OCI-LY1 (cell line): ENCODE data around the gene SMYD3.

Source experiments
- H2AFZ ChIP-seq: fragments of 200-600 bp; sonication (generic), shearing (Covaris generic); 2 replicates; pipeline ENCODE4 v1.6.0; 2014; ENCODE audit warnings: antibody characterized with exemption, mild to moderate bottlenecking, low read length
- H3F3A ChIP-seq: fragments of 200-600 bp; sonication (generic), shearing (Covaris generic); 2 replicates; pipeline ENCODE4 v1.6.0; 2014; ENCODE audit warnings: mild to moderate bottlenecking, antibody characterized with exemption, low read length, moderate library complexity; ENCODE audit not compliant: insufficient read depth
- H3K27ac ChIP-seq: fragments of 200-600 bp; sonication (generic); 2 replicates; pipeline ENCODE4 v1.5.1; 2014; ENCODE audit warnings: low read length, mixed run types, mild to moderate bottlenecking, low read depth; ENCODE audit not compliant: poor library complexity, severe bottlenecking
- H3K27me3 ChIP-seq: fragments of 200-600 bp; sonication (generic); 2 replicates; pipeline ENCODE4 v1.6.0; 2014; ENCODE audit warnings: antibody characterized with exemption, mild to moderate bottlenecking, low read length, moderate library complexity; ENCODE audit not compliant: insufficient read depth
- H3K36me3 ChIP-seq: fragments of 200-600 bp; sonication (generic); 2 replicates; pipeline ENCODE4 v1.6.1; 2014; ENCODE audit warnings: mild to moderate bottlenecking, antibody characterized with exemption, low read length, moderate library complexity, mixed read lengths; ENCODE audit not compliant: insufficient read depth
- H3K4me1 ChIP-seq: fragments of 200-600 bp; sonication (generic); 2 replicates; pipeline ENCODE4 v1.5.1; 2014; ENCODE audit warnings: mild to moderate bottlenecking, low read length, moderate library complexity; ENCODE audit not compliant: insufficient read depth, severe bottlenecking
- H3K4me2 ChIP-seq: fragments of 200-600 bp; sonication (generic), shearing (Covaris generic); 2 replicates; pipeline ENCODE4 v1.6.1; 2014; ENCODE audit warnings: low read length
- H3K4me3 ChIP-seq: fragments of 200-600 bp; sonication (generic); 2 replicates; pipeline ENCODE4 v1.5.1; 2014; ENCODE audit warnings: low read length, low read depth, mild to moderate bottlenecking, mixed read lengths; ENCODE audit not compliant: poor library complexity, severe bottlenecking
- H3K79me2 ChIP-seq: fragments of 200-600 bp; shearing (Covaris generic); 2 replicates; pipeline ENCODE4 v1.6.1; 2016; ENCODE audit warnings: mixed run types, low read length, mixed read lengths; ENCODE audit not compliant: insufficient read depth
- H3K9ac ChIP-seq: fragments of 200-600 bp; sonication (generic), shearing (Covaris generic); 2 replicates; pipeline ENCODE4 v1.6.1; 2014; ENCODE audit warnings: mild to moderate bottlenecking, low read length, mixed read lengths
- H3K9me2 ChIP-seq: fragments of 200-600 bp; sonication (generic), shearing (Covaris generic); 2 replicates; pipeline ENCODE4 v1.6.1; 2014; ENCODE audit warnings: low read depth, mild to moderate bottlenecking, low read length, mixed read lengths
- H3K9me3 ChIP-seq: fragments of 200-600 bp; shearing (Covaris generic); 2 replicates; pipeline ENCODE4 v1.6.1; 2014; ENCODE audit warnings: low read length, mixed read lengths
- H4K20me1 ChIP-seq: fragments of 200-600 bp; sonication (generic), shearing (Covaris generic); 2 replicates; pipeline ENCODE4 v1.6.0; 2016; ENCODE audit warnings: mild to moderate bottlenecking, low read length; ENCODE audit not compliant: insufficient read depth
- EZH2 ChIP-seq: fragments of 200-600 bp; sonication (generic), shearing (Covaris generic); IDR thresholded peaks from 2 replicates; pipeline ENCODE4 v1.8.0; 2017; ENCODE audit warnings: borderline replicate concordance, mixed run types, mild to moderate bottlenecking, antibody characterized with exemption, low read length, moderate library complexity, mixed read lengths
- TF ChIP-seq, protein P1 (sequence below): fragments of 200-600 bp; sonication (generic), shearing (Covaris generic); IDR thresholded peaks from 2 replicates; pipeline ENCODE4 v1.5.1; 2017; ENCODE audit warnings: mild to moderate bottlenecking, antibody characterized with exemption, low read length, moderate library complexity, mixed read lengths

SMYD3 gene

GRCh38 chr1:245870698-245871097 is 636.4 kb downstream of the SMYD3 start:
- Histone ChIP-seq H3K27me3 (no peaks in the 10 kb centered on the region), H3K79me2 (no peaks in the 10 kb centered on the region), H2AFZ (no peak overlapping the region), H3K9me2 (no peaks in the 10 kb centered on the region), H3K9me3 (no peaks in the 10 kb centered on the region), H3K9ac (no peak overlapping the region), H3K4me3 (no peak overlapping the region), H3K4me1 (no peaks in the 10 kb centered on the region), H3F3A (no peaks in the 10 kb centered on the region), H4K20me1 (no peaks in the 10 kb centered on the region), H3K27ac (no peak overlapping the region), H3K4me2 (no peak overlapping the region), H3K36me3 (no peaks in the 10 kb centered on the region)
- TF ChIP-seq, protein P1, sequence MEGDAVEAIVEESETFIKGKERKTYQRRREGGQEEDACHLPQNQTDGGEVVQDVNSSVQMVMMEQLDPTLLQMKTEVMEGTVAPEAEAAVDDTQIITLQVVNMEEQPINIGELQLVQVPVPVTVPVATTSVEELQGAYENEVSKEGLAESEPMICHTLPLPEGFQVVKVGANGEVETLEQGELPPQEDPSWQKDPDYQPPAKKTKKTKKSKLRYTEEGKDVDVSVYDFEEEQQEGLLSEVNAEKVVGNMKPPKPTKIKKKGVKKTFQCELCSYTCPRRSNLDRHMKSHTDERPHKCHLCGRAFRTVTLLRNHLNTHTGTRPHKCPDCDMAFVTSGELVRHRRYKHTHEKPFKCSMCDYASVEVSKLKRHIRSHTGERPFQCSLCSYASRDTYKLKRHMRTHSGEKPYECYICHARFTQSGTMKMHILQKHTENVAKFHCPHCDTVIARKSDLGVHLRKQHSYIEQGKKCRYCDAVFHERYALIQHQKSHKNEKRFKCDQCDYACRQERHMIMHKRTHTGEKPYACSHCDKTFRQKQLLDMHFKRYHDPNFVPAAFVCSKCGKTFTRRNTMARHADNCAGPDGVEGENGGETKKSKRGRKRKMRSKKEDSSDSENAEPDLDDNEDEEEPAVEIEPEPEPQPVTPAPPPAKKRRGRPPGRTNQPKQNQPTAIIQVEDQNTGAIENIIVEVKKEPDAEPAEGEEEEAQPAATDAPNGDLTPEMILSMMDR, result no peak
- no peak for TF ChIP-seq EZH2

DNA sequence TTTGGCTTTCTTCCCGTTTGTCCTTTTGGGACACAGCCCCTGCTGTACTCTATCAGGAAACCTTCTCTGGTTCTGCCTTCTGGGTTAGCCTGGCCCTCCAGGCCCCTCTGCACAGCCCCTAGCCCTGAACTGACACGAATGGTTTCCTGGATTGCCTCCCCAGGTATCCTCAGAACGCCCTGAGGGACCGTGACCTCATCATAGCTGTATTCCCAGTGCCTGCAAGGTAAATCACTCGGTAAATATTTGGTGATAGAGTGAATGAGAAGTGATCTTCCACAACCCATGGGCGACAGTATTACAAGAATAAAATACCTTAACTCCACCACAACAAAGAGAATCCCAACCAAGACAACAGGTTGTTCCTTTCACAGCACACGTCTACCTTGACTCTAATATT is 637.2 kb downstream of the SMYD3 start:
- H3K4me1 ChIP-seq, result no peaks in the 10 kb centered on the region
- H3K27ac ChIP-seq, result no peak overlapping the region
- no peak overlapping the region for H3K4me2 ChIP-seq
- H4K20me1 ChIP-seq, result no peaks in the 10 kb centered on the region
- no peak overlapping the region for H2AFZ ChIP-seq
- no peaks in the 10 kb centered on the region for H3F3A ChIP-seq
- no peak overlapping the region for H3K4me3 ChIP-seq
- TF ChIP-seq, protein P1, result no peak
- TF ChIP-seq EZH2, result no peak
- no peaks in the 10 kb centered on the region for H3K79me2 ChIP-seq
- no peaks in the 10 kb centered on the region for H3K9me3 ChIP-seq
- no peaks in the 10 kb centered on the region for H3K27me3 ChIP-seq
- H3K9me2 ChIP-seq, result no peaks in the 10 kb centered on the region
- H3K9ac ChIP-seq, result no peak overlapping the region
- no peaks in the 10 kb centered on the region for H3K36me3 ChIP-seq

GRCh38 chr1:245867738-245868137 is 639.3 kb downstream of the SMYD3 start:
- Histone ChIP-seq H3F3A (no peaks in the 10 kb centered on the region), H3K4me2 (no peak overlapping the region), H3K27ac (no peak overlapping the region), H3K4me3 (no peak overlapping the region), H3K9me3 (no peaks in the 10 kb centered on the region), H4K20me1 (no peaks in the 10 kb centered on the region), H3K36me3 (peaks cover 7% of the 10 kb centered on the region; the same call in 1 of the 2 replicates), H3K79me2 (no peaks in the 10 kb centered on the region), H3K27me3 (no peaks in the 10 kb centered on the region), H3K9ac (no peak overlapping the region), H3K4me1 (no peaks in the 10 kb centered on the region), H2AFZ (no peak overlapping the region), H3K9me2 (no peaks in the 10 kb centered on the region)
- TF ChIP-seq, protein P1, result no peak
- TF ChIP-seq EZH2, result no peak
